ENCODE measurements around the gene SLC45A3.

Gene SLC45A3

DNA sequence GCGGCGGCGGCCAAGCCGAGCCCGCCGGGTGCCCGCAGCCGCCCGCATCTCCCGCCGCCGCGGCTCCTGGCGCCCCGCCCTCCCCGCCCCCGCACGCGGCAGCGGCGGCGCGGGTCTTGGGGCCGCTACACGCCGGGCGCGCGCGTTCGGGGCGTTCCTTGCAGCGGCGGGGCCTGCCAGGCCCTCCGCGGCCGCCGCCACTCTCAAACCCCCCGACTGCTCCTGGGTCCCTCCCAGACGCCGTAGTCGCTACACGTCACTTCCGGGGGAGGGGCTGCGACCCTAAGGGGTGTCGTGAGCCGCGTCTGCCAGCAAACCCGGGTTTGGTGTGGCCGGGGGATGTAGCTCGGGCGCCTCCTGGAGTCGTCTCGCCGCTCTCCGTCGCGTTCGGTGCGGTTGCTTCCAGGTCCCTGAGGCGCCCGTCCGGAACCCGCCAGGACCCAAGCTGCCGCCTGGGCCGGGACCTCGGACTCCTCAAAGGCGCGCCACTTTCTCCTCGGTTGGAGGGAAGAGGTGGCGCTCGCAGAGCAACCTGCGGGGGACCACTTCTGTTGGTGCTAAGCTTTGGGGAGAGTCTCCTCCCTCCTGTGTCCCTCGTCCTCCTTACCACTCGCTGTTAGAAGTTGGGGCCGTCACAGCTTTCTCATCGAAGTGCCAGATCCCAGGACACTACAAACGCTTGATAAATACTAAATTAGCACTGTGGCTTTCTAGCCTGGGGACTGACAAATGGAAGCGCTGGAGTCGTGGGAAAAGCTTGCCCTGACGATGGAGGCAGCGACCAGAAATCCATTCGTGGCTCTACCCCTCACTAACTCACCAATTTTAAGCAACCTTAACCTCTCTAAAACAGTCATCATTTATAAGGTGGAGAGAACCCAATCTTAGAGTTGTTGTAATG lies 48.3 kb downstream of the SLC45A3 start, which contains the start of gene ELK4:
Gene ELK4, minus strand, starts transcription at position 244 of the 901 bp plus-strand sequence. CDS start 8,129 bp downstream, outside the sequence.
- peak; percentile 98 for DNase-seq (ENCODE audit: low read depth)

DNA sequence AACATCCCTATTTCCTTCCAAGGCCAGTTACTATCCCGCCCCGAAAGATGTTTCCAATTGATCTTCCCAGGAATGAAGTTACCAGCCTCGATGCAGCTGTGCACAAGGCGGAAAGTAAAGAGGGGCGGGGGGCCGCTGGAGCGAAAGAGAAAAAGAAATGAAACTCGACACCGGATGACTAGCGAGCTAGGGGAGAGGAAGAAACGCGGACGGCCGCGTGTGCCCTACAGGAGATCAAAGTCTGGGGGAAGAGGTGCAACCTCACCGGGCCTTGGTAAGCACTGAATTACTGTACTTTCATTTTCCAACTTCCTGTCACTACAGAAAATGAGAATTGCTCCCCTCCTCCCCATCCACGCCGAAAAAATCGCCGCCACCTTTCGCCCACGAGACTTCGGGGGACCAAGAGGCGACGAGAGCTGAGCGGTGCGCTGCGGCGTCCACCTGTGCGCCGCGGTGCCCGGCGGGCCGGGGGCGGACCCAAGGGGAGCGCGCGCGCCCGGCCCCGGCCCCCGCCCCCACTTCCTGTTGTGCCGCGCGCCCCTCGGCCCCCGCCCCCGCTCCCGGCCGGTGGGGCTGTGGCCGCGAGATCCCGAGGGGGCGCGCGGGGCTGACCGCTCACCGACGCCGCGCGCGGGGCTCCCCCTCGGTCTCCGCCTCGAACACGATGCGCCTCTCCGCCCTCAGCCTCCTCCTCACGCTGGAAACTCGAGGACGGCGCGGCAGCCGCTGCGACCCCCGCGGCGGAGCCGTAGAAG lies 49.1 kb downstream of the SLC45A3 start:
- H3K4me3 ChIP-seq (ENCODE audit: low read depth, low read length), result peak overlapping the region; percentile 88
- TF ChIP-seq, protein P1, sequence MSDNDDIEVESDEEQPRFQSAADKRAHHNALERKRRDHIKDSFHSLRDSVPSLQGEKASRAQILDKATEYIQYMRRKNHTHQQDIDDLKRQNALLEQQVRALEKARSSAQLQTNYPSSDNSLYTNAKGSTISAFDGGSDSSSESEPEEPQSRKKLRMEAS (IDR thresholded peaks at IDR 0.05; ENCODE audit: low read depth, low read length), result peak; percentile 85
- TF ChIP-seq, protein P2, sequence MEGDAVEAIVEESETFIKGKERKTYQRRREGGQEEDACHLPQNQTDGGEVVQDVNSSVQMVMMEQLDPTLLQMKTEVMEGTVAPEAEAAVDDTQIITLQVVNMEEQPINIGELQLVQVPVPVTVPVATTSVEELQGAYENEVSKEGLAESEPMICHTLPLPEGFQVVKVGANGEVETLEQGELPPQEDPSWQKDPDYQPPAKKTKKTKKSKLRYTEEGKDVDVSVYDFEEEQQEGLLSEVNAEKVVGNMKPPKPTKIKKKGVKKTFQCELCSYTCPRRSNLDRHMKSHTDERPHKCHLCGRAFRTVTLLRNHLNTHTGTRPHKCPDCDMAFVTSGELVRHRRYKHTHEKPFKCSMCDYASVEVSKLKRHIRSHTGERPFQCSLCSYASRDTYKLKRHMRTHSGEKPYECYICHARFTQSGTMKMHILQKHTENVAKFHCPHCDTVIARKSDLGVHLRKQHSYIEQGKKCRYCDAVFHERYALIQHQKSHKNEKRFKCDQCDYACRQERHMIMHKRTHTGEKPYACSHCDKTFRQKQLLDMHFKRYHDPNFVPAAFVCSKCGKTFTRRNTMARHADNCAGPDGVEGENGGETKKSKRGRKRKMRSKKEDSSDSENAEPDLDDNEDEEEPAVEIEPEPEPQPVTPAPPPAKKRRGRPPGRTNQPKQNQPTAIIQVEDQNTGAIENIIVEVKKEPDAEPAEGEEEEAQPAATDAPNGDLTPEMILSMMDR (IDR thresholded peaks at IDR 0.05; ENCODE audit: low read depth, low read length), result no peak
- TF ChIP-seq MYC (IDR thresholded peaks at IDR 0.05; ENCODE audit: low read depth, low read length), result peak; percentile 92

More for the DNA sequence above, 48.3 kb downstream of the SLC45A3 start, which contains the start of gene ELK4:
- TF ChIP-seq POLR2A (IDR thresholded peaks at IDR 0.05; ENCODE audit: extremely low read depth, insufficient read length), result peak; percentile 77
- TF ChIP-seq, protein P1 (IDR thresholded peaks at IDR 0.05; ENCODE audit: low read depth, low read length), result 0 out of 2 replicates have a peak, but pooled peaks have one; percentile 4
- TF ChIP-seq, protein P2 (IDR thresholded peaks at IDR 0.05; ENCODE audit: low read depth, low read length), result peak; percentile 47
- peak; percentile 82 for TF ChIP-seq MYC (IDR thresholded peaks at IDR 0.05; ENCODE audit: low read depth, low read length)
- peak within 1 kb of the TSS; percentile 88 for H3K4me3 ChIP-seq (ENCODE audit: low read depth, low read length)

DNA sequence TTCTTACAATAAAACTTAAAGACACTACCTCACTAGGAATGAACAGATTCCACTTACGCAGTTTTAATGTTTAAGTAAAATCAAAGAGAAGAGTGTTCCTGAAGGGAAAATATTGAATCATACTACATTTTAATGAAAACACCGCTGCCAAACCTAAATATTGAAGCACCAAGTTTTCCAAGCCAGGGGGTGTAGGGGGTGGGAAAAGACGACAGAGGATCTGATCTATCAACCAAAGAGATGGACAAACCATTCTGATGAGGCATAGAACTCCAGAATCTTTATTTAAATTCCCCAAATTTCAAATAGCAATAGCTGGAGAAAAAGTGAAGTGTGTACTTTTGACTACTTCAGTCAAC lies 49.7 kb downstream of the SLC45A3 start:
- TF ChIP-seq, protein P1 (IDR thresholded peaks at IDR 0.05; ENCODE audit: low read depth, low read length), result no peak
- TF ChIP-seq, protein P2 (IDR thresholded peaks at IDR 0.05; ENCODE audit: low read depth, low read length), result no peak
- TF ChIP-seq POLR2A (IDR thresholded peaks at IDR 0.05; ENCODE audit: extremely low read depth, insufficient read length), result no peak
- no peak for TF ChIP-seq MYC (IDR thresholded peaks at IDR 0.05; ENCODE audit: low read depth, low read length)
- peak; percentile 3 for DNase-seq (ENCODE audit: low read depth)
- H3K4me3 ChIP-seq (ENCODE audit: low read depth, low read length), result peak overlapping the region; percentile 88

More for the DNA sequence above, 49.1 kb downstream of the SLC45A3 start:
- DNase-seq (ENCODE audit: low read depth), result peak; percentile 84

DNA sequence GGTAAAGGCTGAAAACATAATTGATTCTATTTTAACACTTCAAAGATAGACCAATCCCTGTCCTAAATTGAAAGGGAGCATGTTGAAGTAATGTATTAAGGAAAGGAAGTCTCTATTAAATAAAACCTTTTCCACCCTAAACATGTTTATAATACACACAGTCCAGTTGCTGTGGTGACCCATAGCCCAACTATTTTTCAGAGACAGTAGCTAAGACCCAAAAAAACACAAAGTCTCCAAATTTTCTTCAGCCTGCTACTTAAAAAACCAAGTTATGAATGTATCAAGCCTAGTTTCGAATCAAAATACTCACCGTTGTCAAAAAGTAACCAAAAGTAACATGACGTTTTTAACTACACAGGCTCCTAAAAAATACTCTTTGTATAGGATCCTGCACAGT lies 50.1 kb downstream of the SLC45A3 start:
- no peak for DNase-seq (ENCODE audit: low read depth)
- no peak for TF ChIP-seq POLR2A (IDR thresholded peaks at IDR 0.05; ENCODE audit: extremely low read depth, insufficient read length)
- TF ChIP-seq, protein P2 (IDR thresholded peaks at IDR 0.05; ENCODE audit: low read depth, low read length), result no peak
- TF ChIP-seq, protein P1 (IDR thresholded peaks at IDR 0.05; ENCODE audit: low read depth, low read length), result no peak
- TF ChIP-seq MYC (IDR thresholded peaks at IDR 0.05; ENCODE audit: low read depth, low read length), result no peak
- peak overlapping the region; percentile 88 for H3K4me3 ChIP-seq (ENCODE audit: low read depth, low read length)

DNA sequence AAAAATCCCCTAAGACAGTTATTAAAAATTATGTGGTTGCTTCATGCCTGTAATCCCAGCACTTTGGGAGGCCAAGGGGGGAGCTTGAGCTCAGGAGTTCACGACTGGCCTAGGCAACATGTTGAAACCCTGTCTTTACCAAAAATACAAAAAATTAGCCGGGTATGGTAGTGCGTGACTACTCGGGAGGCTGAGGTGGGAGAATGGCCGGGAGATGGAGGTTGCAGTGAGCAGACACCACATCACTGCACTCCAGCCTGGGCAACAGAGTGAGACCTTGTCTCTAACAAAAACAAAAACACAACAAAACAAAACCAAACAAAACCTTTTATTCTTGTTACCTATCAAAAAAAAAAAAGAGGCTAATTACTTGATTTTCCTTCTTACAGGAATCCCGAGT lies 50.6 kb downstream of the SLC45A3 start:
- H3K4me3 ChIP-seq (ENCODE audit: low read depth, low read length), result peak overlapping the region; percentile 88
- DNase-seq (ENCODE audit: low read depth), result no peak
- TF ChIP-seq POLR2A (IDR thresholded peaks at IDR 0.05; ENCODE audit: extremely low read depth, insufficient read length), result no peak
- TF ChIP-seq MYC (IDR thresholded peaks at IDR 0.05; ENCODE audit: low read depth, low read length), result no peak
- TF ChIP-seq, protein P2 (IDR thresholded peaks at IDR 0.05; ENCODE audit: low read depth, low read length), result no peak
- TF ChIP-seq, protein P1 (IDR thresholded peaks at IDR 0.05; ENCODE audit: low read depth, low read length), result no peak
